ENCODE results near the gene ACOT12. TPM values are rescaled to one million over a fixed set of nuclear protein-coding genes. Genes with fewer than 3 reads are reported as not detected.
A peak's percentile ranks its signal among the peaks of the same experiment; 100 is the strongest.

Gene ACOT12
- total and polyA plus RNA-seq, 2 experiments from 2014 or later = 0.15 TPM; not detected in 1

DNA sequence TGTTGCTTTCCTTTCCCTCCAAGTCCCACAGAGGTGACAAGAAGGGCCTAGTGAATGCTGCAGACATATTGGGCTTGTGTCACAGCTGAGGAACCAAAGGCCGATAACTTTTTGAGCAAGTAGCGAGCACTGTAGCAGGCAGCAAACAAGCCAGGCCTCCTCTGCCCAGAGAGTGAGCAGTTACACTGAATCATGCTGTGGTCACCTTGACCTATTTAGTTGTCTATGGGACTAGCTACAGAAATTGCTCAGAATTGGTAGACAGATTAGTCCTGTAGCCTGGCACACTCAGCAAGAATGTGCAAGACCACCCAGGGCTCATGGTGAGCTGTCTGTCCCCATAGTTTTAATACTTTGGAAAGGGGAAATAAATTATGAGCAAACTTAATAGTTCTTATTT is 67.4 kb downstream of the ACOT12 start (continued):
- TF ChIP-seq, protein P1, sequence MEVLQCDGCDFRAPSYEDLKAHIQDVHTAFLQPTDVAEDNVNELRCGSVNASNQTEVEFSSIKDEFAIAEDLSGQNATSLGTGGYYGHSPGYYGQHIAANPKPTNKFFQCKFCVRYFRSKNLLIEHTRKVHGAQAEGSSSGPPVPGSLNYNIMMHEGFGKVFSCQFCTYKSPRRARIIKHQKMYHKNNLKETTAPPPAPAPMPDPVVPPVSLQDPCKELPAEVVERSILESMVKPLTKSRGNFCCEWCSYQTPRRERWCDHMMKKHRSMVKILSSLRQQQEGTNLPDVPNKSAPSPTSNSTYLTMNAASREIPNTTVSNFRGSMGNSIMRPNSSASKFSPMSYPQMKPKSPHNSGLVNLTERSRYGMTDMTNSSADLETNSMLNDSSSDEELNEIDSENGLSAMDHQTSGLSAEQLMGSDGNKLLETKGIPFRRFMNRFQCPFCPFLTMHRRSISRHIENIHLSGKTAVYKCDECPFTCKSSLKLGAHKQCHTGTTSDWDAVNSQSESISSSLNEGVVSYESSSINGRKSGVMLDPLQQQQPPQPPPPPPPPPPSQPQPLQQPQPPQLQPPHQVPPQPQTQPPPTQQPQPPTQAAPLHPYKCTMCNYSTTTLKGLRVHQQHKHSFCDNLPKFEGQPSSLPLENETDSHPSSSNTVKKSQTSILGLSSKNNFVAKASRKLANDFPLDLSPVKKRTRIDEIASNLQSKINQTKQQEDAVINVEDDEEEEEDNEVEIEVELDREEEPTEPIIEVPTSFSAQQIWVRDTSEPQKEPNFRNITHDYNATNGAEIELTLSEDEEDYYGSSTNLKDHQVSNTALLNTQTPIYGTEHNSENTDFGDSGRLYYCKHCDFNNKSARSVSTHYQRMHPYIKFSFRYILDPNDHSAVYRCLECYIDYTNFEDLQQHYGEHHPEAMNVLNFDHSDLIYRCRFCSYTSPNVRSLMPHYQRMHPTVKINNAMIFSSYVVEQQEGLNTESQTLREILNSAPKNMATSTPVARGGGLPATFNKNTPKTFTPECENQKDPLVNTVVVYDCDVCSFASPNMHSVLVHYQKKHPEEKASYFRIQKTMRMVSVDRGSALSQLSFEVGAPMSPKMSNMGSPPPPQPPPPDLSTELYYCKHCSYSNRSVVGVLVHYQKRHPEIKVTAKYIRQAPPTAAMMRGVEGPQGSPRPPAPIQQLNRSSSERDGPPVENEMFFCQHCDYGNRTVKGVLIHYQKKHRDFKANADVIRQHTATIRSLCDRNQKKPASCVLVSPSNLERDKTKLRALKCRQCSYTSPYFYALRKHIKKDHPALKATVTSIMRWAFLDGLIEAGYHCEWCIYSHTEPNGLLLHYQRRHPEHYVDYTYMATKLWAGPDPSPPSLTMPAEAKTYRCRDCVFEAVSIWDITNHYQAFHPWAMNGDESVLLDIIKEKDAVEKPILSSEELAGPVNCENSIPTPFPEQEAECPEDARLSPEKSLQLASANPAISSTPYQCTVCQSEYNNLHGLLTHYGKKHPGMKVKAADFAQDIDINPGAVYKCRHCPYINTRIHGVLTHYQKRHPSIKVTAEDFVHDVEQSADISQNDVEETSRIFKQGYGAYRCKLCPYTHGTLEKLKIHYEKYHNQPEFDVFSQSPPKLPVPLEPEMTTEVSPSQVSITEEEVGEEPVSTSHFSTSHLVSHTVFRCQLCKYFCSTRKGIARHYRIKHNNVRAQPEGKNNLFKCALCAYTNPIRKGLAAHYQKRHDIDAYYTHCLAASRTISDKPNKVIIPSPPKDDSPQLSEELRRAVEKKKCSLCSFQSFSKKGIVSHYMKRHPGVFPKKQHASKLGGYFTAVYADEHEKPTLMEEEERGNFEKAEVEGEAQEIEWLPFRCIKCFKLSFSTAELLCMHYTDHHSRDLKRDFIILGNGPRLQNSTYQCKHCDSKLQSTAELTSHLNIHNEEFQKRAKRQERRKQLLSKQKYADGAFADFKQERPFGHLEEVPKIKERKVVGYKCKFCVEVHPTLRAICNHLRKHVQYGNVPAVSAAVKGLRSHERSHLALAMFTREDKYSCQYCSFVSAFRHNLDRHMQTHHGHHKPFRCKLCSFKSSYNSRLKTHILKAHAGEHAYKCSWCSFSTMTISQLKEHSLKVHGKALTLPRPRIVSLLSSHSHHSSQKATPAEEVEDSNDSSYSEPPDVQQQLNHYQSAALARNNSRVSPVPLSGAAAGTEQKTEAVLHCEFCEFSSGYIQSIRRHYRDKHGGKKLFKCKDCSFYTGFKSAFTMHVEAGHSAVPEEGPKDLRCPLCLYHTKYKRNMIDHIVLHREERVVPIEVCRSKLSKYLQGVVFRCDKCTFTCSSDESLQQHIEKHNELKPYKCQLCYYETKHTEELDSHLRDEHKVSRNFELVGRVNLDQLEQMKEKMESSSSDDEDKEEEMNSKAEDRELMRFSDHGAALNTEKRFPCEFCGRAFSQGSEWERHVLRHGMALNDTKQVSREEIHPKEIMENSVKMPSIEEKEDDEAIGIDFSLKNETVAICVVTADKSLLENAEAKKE (CRISPR knock-in tag; IDR thresholded peaks at IDR 0.05) = no peak
- TF ChIP-seq EZH2 (IDR thresholded peaks at IDR 0.05; ENCODE audit: low read depth, unreplicated experiment) (no peak), ZNF114 (CRISPR knock-in tag; IDR thresholded peaks at IDR 0.05) (no peak), POLR2AphosphoS5 (IDR thresholded peaks at IDR 0.05; ENCODE audit: low read depth) (no peak), CREB1 (CRISPR knock-in tag; IDR thresholded peaks at IDR 0.05; ENCODE audit: low read depth) (no peak), EZH2phosphoT487 (IDR thresholded peaks at IDR 0.05; ENCODE audit: unreplicated experiment) (no peak), ETS1 (IDR thresholded peaks at IDR 0.05) (no peak), ZNF331 (CRISPR knock-in tag; IDR thresholded peaks at IDR 0.05; ENCODE audit: low read depth) (no peak), STAT1 (IDR thresholded peaks at IDR 0.05; ENCODE audit: unreplicated experiment) (no peak)

- Mint-ChIP-seq H3K27ac (peak overlapping the region; percentile 23; the same call in 1 of the 2 replicates), H3K36me3 (ENCODE audit: low read depth) (peaks cover 5% of the 10 kb centered on the region; the same call in 1 of the 3 replicates), H3K4me3 (no peak overlapping the region), H3K4me1 (peaks cover 19% of the 10 kb centered on the region), H3K9me3 (no peaks in the 10 kb centered on the region), H3K27me3 (ENCODE audit: insufficient read depth, low read depth, poor library complexity) (peaks cover 2% of the 10 kb centered on the region)
- no peaks in the 10 kb centered on the region for H3K27me3 ChIP-seq (ENCODE audit: insufficient read depth)
- H3K9me2 ChIP-seq (ENCODE audit: insufficient read depth) = no peaks in the 10 kb centered on the region
- DNase-seq (ENCODE audit: low spot score) (no peak), ATAC-seq (no peak)
- H4K20me1 ChIP-seq (replicated peaks; ENCODE audit: insufficient read depth) = no peaks in the 10 kb centered on the region
- H2AFZ ChIP-seq = no peak overlapping the region
- no peaks in the 10 kb centered on the region for H3F3A ChIP-seq (replicated peaks; ENCODE audit: low read depth)
- H3K4me3 ChIP-seq = no peak overlapping the region
- no peak for TF ChIP-seq JUNB (IDR thresholded peaks at IDR 0.05; ENCODE audit: unreplicated experiment)
- TF ChIP-seq, protein P2, sequence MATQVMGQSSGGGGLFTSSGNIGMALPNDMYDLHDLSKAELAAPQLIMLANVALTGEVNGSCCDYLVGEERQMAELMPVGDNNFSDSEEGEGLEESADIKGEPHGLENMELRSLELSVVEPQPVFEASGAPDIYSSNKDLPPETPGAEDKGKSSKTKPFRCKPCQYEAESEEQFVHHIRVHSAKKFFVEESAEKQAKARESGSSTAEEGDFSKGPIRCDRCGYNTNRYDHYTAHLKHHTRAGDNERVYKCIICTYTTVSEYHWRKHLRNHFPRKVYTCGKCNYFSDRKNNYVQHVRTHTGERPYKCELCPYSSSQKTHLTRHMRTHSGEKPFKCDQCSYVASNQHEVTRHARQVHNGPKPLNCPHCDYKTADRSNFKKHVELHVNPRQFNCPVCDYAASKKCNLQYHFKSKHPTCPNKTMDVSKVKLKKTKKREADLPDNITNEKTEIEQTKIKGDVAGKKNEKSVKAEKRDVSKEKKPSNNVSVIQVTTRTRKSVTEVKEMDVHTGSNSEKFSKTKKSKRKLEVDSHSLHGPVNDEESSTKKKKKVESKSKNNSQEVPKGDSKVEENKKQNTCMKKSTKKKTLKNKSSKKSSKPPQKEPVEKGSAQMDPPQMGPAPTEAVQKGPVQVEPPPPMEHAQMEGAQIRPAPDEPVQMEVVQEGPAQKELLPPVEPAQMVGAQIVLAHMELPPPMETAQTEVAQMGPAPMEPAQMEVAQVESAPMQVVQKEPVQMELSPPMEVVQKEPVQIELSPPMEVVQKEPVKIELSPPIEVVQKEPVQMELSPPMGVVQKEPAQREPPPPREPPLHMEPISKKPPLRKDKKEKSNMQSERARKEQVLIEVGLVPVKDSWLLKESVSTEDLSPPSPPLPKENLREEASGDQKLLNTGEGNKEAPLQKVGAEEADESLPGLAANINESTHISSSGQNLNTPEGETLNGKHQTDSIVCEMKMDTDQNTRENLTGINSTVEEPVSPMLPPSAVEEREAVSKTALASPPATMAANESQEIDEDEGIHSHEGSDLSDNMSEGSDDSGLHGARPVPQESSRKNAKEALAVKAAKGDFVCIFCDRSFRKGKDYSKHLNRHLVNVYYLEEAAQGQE (IDR thresholded peaks at IDR 0.05; ENCODE audit: unreplicated experiment) = no peak
- no peaks in the 10 kb centered on the region for H3K79me2 ChIP-seq (replicated peaks; ENCODE audit: insufficient read depth)
- H3K4me2 ChIP-seq = no peak overlapping the region
- peaks cover 11% of the 10 kb centered on the region for H3K4me1 ChIP-seq (ENCODE audit: insufficient read depth)
- H3K27ac ChIP-seq (ENCODE audit: low read depth) = no peak overlapping the region
- H3K36me3 ChIP-seq (ENCODE audit: insufficient read depth) = 0 out of 2 replicates have a peak, but pooled peaks cover 8% of the 10 kb centered on the region
These were observed 76.4 kb downstream of the ACOT12 start for GRCh38 chr5:81317536-81317935.

Measured in GM23338 (cell line).